NCI-H2196 (cell line): ENCODE data around the gene EXT2.
A peak's percentile ranks its signal among the peaks of the same experiment; 100 is the strongest.

ENCODE experiments used
- DNase-seq: peaks from one replicate; lab custom pipeline; 2025; ENCODE audit not compliant: unreplicated experiment; lab: John Stamatoyannopoulos, UW

EXT2 gene

GRCh38 chr11:44198146-44198724 is 102.8 kb downstream of the EXT2 start:
- no peak for DNase-seq

- DNase-seq = no peak
Observed at GRCh38 chr11:44199298-44199697, 103.8 kb downstream of the EXT2 start.

GRCh38 chr11:44199816-44200215 is 104.3 kb downstream of the EXT2 start:
- no peak for DNase-seq

GRCh38 chr11:44203270-44204043 is 108.0 kb downstream of the EXT2 start:
- peak; percentile 15 for DNase-seq

- no peak for DNase-seq
Observed at GRCh38 chr11:44205352-44205751, 109.9 kb downstream of the EXT2 start.

- DNase-seq = no peak
Observed at GRCh38 chr11:44205836-44206235, 110.4 kb downstream of the EXT2 start.

GRCh38 chr11:44207292-44207691 is 111.8 kb downstream of the EXT2 start:
- DNase-seq = no peak

- no peak for DNase-seq
Observed at GRCh38 chr11:44208976-44209603, 113.6 kb downstream of the EXT2 start.

GRCh38 chr11:44212128-44212527 is 116.7 kb downstream of the EXT2 start:
- no peak for DNase-seq

GRCh38 chr11:44213148-44213547 is 117.7 kb downstream of the EXT2 start:
- DNase-seq = no peak

- DNase-seq = no peak
Observed at GRCh38 chr11:44217432-44217831, 122.0 kb downstream of the EXT2 start.

GRCh38 chr11:44219830-44220796 is 124.6 kb downstream of the EXT2 start:
- DNase-seq = no peak

GRCh38 chr11:44221456-44221855 is 126.0 kb downstream of the EXT2 start:
- DNase-seq = no peak

GRCh38 chr11:44221992-44222391 is 126.5 kb downstream of the EXT2 start:
- no peak for DNase-seq

GRCh38 chr11:44223238-44223637 is 127.8 kb downstream of the EXT2 start:
- no peak for DNase-seq

GRCh38 chr11:44224867-44225501 is 129.5 kb downstream of the EXT2 start:
- no peak for DNase-seq

GRCh38 chr11:44226490-44226889 is 131.0 kb downstream of the EXT2 start:
- DNase-seq = no peak

- no peak for DNase-seq
Observed at GRCh38 chr11:44226945-44227344, 131.5 kb downstream of the EXT2 start.

- DNase-seq = no peak
Observed at GRCh38 chr11:44228379-44228778, 132.9 kb downstream of the EXT2 start.

- peak; percentile 63 for DNase-seq
Observed at GRCh38 chr11:44229098-44229497, 133.6 kb downstream of the EXT2 start.

GRCh38 chr11:44229624-44230023 is 134.1 kb downstream of the EXT2 start:
- no peak for DNase-seq
